Ishikawa (cell line): ENCODE data around the gene TTLL3.

Source experiments
- CEBPB ChIP-seq: IDR thresholded peaks from 2 replicates; pipeline ENCODE4 v1.6.1; 2012
- CREB1 ChIP-seq: IDR thresholded peaks from 2 replicates; pipeline ENCODE4 v1.6.1; 2012; ENCODE audit warnings: low read depth
- EGR1 ChIP-seq: IDR thresholded peaks from 2 replicates; pipeline ENCODE4 v1.6.1; 2012
- EP300 ChIP-seq: IDR thresholded peaks from 2 replicates; pipeline ENCODE4 v1.6.1; 2012; ENCODE audit warnings: borderline replicate concordance
- FOXM1 ChIP-seq: IDR thresholded peaks from 2 replicates; pipeline ENCODE4 v1.6.1; 2012; ENCODE audit warnings: low read depth, borderline replicate concordance
- MAX ChIP-seq: IDR thresholded peaks from 2 replicates; pipeline ENCODE4 v1.6.1; 2012
- NFIC ChIP-seq: IDR thresholded peaks from 2 replicates; pipeline ENCODE4 v1.6.1; 2012
- RAD21 ChIP-seq: IDR thresholded peaks from 2 replicates; pipeline ENCODE4 v1.6.1; 2012; ENCODE audit warnings: low read depth
- REST ChIP-seq: IDR thresholded peaks from 2 replicates; pipeline ENCODE4 v1.6.1; 2012; ENCODE audit warnings: low read depth, mild to moderate bottlenecking
- TAF1 ChIP-seq: IDR thresholded peaks from 2 replicates; pipeline ENCODE4 v1.6.1; 2012; ENCODE audit warnings: low read depth, mild to moderate bottlenecking
- TCF12 ChIP-seq: IDR thresholded peaks from 2 replicates; pipeline ENCODE4 v1.6.1; 2012; ENCODE audit warnings: low read depth
- TEAD4 ChIP-seq: IDR thresholded peaks from 2 replicates; pipeline ENCODE4 v1.6.1; 2012
- YY1 ChIP-seq: IDR thresholded peaks from 2 replicates; pipeline ENCODE4 v1.6.1; 2012; ENCODE audit warnings: low read depth
- ZBTB7A ChIP-seq: IDR thresholded peaks from 2 replicates; pipeline ENCODE4 v1.6.1; 2012; ENCODE audit warnings: low read depth
- TF ChIP-seq, protein P1 (sequence below): IDR thresholded peaks from 2 replicates; pipeline ENCODE4 v1.6.1; 2012

TTLL3 gene

GRCh38 chr3:9808345-9809037 lies 1.6 kb upstream of the TTLL3 start:
- no peak for TF ChIP-seq NFIC
- no peak for TF ChIP-seq MAX
- TF ChIP-seq, protein P1, sequence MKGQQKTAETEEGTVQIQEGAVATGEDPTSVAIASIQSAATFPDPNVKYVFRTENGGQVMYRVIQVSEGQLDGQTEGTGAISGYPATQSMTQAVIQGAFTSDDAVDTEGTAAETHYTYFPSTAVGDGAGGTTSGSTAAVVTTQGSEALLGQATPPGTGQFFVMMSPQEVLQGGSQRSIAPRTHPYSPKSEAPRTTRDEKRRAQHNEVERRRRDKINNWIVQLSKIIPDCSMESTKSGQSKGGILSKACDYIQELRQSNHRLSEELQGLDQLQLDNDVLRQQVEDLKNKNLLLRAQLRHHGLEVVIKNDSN, result no peak
- no peak for TF ChIP-seq TAF1
- TF ChIP-seq REST, result no peak
- no peak for TF ChIP-seq RAD21
- no peak for TF ChIP-seq CREB1
- TF ChIP-seq EGR1, result no peak
- TF ChIP-seq CEBPB, result no peak
- TF ChIP-seq FOXM1, result no peak
- no peak for TF ChIP-seq YY1
- no peak for TF ChIP-seq ZBTB7A
- no peak for TF ChIP-seq EP300
- TF ChIP-seq TCF12, result no peak

GRCh38 chr3:9809239-9809614 lies 835 bp upstream of the TTLL3 start:
- TF ChIP-seq CREB1 (no peak), FOXM1 (no peak), RAD21 (no peak), YY1 (no peak)

DNA sequence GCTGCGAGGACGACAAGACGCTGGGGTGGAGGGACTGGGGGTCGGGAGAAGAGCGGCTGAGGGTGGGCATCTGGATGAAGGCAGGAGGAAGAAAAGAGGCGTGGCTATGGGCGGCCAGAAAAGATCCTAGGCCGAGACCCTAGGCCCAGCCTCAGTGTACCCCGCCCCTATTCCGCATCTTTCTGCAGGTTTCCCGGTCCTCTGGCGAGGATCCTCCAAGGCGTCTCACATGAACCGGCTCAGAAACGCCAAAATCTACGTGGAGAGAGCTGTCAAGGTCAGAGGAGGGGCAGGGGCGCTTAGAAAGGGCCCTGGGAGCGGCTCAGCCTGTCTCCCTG lies 340 bp downstream of the TTLL3 start:
- TF ChIP-seq ZBTB7A (no peak), TAF1 (no peak), YY1 (no peak)

- no peak for TF ChIP-seq TCF12
- TF ChIP-seq CREB1, result no peak
- no peak for TF ChIP-seq ZBTB7A
- no peak for TF ChIP-seq YY1
- TF ChIP-seq RAD21, result no peak
- TF ChIP-seq MAX, result no peak
- no peak for TF ChIP-seq REST
- TF ChIP-seq CEBPB, result no peak
- TF ChIP-seq TEAD4, result no peak
- TF ChIP-seq TAF1, result no peak
- TF ChIP-seq EP300, result no peak
- no peak for TF ChIP-seq FOXM1
- no peak for TF ChIP-seq NFIC
- TF ChIP-seq, protein P1, result no peak
- no peak for TF ChIP-seq EGR1
Observed at GRCh38 chr3:9810846-9811245, 784 bp downstream of the TTLL3 start.

- TF ChIP-seq TCF12, result no peak
Observed at GRCh38 chr3:9812870-9813483, 2.9 kb downstream of the TTLL3 start.

DNA sequence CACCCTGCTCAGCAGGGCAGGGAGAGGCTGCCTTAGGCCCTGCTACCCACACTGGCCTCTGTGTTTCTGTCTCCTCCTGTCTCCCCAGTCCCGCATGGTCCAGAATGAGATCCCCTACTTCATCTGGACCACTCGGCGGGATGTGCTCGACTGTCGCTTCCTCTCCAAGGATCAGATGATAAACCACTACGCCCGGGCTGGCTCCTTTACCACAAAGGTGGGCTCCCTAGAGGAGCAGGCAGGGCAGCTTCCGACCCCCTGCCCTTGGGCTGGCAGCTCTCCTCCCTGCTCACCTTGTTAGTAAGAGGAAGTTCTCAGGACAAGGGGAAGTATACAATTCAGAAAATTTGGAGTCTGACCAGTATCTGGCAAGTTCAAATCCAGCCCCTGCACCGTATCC lies 5.9 kb downstream of the TTLL3 start:
- TF ChIP-seq RAD21 (no peak), NFIC (no peak), REST (no peak), EP300 (no peak), ZBTB7A (no peak), EGR1 (no peak), CREB1 (no peak), FOXM1 (no peak), YY1 (no peak), TCF12 (no peak)
- TF ChIP-seq, protein P1, result no peak
